ENCODE data around the gene INVS.

Gene INVS

DNA sequence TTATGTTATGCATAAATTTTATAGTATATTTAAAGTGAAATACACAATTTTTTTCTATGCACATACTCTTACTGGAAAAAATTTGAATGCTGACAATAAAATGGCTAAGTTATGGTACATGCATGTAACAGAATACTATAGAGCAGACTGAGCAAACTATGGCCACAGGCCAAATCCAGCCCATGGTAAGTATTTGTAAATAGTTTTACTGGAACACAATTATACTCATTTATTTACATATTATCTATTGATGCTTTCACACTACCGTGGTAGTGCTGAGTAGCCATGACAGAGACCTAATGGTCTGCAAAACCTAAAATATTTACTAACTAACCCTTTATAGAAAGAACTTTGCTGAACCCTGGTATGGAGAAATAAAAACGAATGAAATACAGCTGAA lies 208.0 kb downstream of the INVS start:
- no peak for DNase-seq
- no peaks in the 10 kb centered on the region for H3F3A ChIP-seq (ENCODE audit: insufficient read depth, low read length)
- no peak overlapping the region for H3K4me3 ChIP-seq (ENCODE audit: low read length)
- TF ChIP-seq, protein P1, sequence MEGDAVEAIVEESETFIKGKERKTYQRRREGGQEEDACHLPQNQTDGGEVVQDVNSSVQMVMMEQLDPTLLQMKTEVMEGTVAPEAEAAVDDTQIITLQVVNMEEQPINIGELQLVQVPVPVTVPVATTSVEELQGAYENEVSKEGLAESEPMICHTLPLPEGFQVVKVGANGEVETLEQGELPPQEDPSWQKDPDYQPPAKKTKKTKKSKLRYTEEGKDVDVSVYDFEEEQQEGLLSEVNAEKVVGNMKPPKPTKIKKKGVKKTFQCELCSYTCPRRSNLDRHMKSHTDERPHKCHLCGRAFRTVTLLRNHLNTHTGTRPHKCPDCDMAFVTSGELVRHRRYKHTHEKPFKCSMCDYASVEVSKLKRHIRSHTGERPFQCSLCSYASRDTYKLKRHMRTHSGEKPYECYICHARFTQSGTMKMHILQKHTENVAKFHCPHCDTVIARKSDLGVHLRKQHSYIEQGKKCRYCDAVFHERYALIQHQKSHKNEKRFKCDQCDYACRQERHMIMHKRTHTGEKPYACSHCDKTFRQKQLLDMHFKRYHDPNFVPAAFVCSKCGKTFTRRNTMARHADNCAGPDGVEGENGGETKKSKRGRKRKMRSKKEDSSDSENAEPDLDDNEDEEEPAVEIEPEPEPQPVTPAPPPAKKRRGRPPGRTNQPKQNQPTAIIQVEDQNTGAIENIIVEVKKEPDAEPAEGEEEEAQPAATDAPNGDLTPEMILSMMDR (IDR thresholded peaks at IDR 0.05; ENCODE audit: low read length) = no peak
- TF ChIP-seq EZH2 (optimal IDR thresholded peaks at IDR 0.05; ENCODE audit: low read depth, low read length) = no peak
- TF ChIP-seq EZH2phosphoT487 (IDR thresholded peaks at IDR 0.05; ENCODE audit: low read length) = no peak
- peaks cover 10% of the 10 kb centered on the region; the same call in 1 of the 2 replicates for H3K79me2 ChIP-seq (ENCODE audit: low read length)
- H3K27me3 ChIP-seq (replicated peaks; ENCODE audit: insufficient read depth, low read length) = no peaks in the 10 kb centered on the region
- H3K4me2 ChIP-seq (ENCODE audit: low read depth, low read length) = no peak overlapping the region
- no peak overlapping the region for H3K27ac ChIP-seq (ENCODE audit: low read length)
- peaks cover 1% of the 10 kb centered on the region; the same call in 1 of the 2 replicates for H3K36me3 ChIP-seq (replicated peaks; ENCODE audit: insufficient read depth, low read length)
- no peaks in the 10 kb centered on the region for H4K20me1 ChIP-seq (ENCODE audit: insufficient read depth, low read length)
- H3K4me1 ChIP-seq (ENCODE audit: low read length) = no peaks in the 10 kb centered on the region
- no peaks in the 10 kb centered on the region for H3K9me2 ChIP-seq (replicated peaks; ENCODE audit: insufficient read depth, low read length)
- H2AFZ ChIP-seq (ENCODE audit: low read length) = no peak overlapping the region
- H3K9me3 ChIP-seq (replicated peaks; ENCODE audit: insufficient read depth, low read length) = no peaks in the 10 kb centered on the region
- no peak overlapping the region for H3K9ac ChIP-seq (ENCODE audit: low read length)

DNA sequence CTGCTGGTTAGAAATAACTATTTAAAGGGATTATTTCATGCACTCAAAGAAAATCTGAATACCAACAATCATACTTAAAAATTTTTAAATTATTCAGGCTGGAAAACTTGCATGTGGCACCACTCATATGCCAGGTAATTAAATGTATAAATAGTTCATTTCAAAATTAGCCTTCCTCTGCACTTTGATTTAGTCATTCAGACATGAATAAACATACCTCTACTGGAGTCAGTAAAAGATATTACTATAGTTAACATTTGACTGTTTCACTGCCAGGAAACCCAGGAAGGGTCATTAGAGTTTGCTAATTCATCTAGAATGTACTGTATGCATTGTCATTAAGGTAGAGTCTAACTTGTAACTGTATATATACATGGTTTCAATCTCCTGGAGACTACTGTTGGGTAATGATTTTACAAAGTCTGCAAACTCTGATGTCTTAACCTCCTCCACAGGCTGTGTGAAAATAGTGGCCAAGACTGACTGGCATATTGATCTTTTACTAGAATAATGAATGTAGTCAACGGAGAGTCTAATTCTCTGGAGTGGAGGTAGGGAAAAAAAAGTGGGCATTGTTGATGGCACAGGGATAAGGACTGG lies 210.0 kb downstream of the INVS start:
- Histone ChIP-seq H3F3A (ENCODE audit: insufficient read depth, low read length) (no peaks in the 10 kb centered on the region), H2AFZ (ENCODE audit: low read length) (no peak overlapping the region), H3K27me3 (replicated peaks; ENCODE audit: insufficient read depth, low read length) (no peaks in the 10 kb centered on the region), H3K4me1 (ENCODE audit: low read length) (no peaks in the 10 kb centered on the region), H3K36me3 (replicated peaks; ENCODE audit: insufficient read depth, low read length) (no peaks in the 10 kb centered on the region; the same call in 1 of the 2 replicates), H4K20me1 (ENCODE audit: insufficient read depth, low read length) (no peaks in the 10 kb centered on the region), H3K27ac (ENCODE audit: low read length) (no peak overlapping the region), H3K9me3 (replicated peaks; ENCODE audit: insufficient read depth, low read length) (no peaks in the 10 kb centered on the region), H3K4me2 (ENCODE audit: low read depth, low read length) (no peak overlapping the region), H3K79me2 (ENCODE audit: low read length) (peaks cover 13% of the 10 kb centered on the region; the same call in 1 of the 2 replicates), H3K9ac (ENCODE audit: low read length) (no peak overlapping the region), H3K4me3 (ENCODE audit: low read length) (no peak overlapping the region), H3K9me2 (replicated peaks; ENCODE audit: insufficient read depth, low read length) (no peaks in the 10 kb centered on the region)
- no peak for DNase-seq
- TF ChIP-seq EZH2 (optimal IDR thresholded peaks at IDR 0.05; ENCODE audit: low read depth, low read length) = no peak

DNA sequence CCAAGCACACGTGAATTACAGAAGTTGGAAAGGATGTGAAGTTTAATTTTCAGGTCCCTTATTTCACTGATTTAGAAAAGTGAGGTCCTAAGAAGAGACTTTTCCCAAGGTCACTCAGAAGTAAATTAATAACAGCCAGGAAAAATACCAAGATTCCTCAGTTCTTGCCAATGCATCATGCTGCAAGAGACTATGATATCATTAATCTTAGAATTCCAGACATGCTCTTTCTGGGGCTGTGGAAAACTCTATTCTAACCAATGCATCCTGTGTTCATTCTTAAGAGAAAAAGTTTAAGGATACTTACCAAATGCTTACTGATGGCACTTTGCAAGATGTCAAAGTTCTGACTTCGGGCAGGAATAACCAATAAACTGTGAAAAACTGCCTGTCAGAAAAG lies 210.9 kb downstream of the INVS start:
- no peak overlapping the region for H3K4me2 ChIP-seq (ENCODE audit: low read depth, low read length)
- H3K9ac ChIP-seq (ENCODE audit: low read length) = no peak overlapping the region
- no peak overlapping the region for H3K27ac ChIP-seq (ENCODE audit: low read length)
- H3K27me3 ChIP-seq (replicated peaks; ENCODE audit: insufficient read depth, low read length) = no peaks in the 10 kb centered on the region
- no peak for DNase-seq
- no peaks in the 10 kb centered on the region for H4K20me1 ChIP-seq (ENCODE audit: insufficient read depth, low read length)
- no peak overlapping the region for H2AFZ ChIP-seq (ENCODE audit: low read length)
- H3K36me3 ChIP-seq (replicated peaks; ENCODE audit: insufficient read depth, low read length) = no peaks in the 10 kb centered on the region; the same call in 1 of the 2 replicates
- no peaks in the 10 kb centered on the region for H3K9me3 ChIP-seq (replicated peaks; ENCODE audit: insufficient read depth, low read length)
- H3K4me1 ChIP-seq (ENCODE audit: low read length) = no peaks in the 10 kb centered on the region
- H3F3A ChIP-seq (ENCODE audit: insufficient read depth, low read length) = no peaks in the 10 kb centered on the region
- H3K79me2 ChIP-seq (ENCODE audit: low read length) = peaks cover 13% of the 10 kb centered on the region; the same call in 1 of the 2 replicates
- no peak overlapping the region for H3K4me3 ChIP-seq (ENCODE audit: low read length)
- TF ChIP-seq EZH2 (optimal IDR thresholded peaks at IDR 0.05; ENCODE audit: low read depth, low read length) (no peak), EZH2phosphoT487 (IDR thresholded peaks at IDR 0.05; ENCODE audit: low read length) (no peak)
- no peaks in the 10 kb centered on the region for H3K9me2 ChIP-seq (replicated peaks; ENCODE audit: insufficient read depth, low read length)

DNA sequence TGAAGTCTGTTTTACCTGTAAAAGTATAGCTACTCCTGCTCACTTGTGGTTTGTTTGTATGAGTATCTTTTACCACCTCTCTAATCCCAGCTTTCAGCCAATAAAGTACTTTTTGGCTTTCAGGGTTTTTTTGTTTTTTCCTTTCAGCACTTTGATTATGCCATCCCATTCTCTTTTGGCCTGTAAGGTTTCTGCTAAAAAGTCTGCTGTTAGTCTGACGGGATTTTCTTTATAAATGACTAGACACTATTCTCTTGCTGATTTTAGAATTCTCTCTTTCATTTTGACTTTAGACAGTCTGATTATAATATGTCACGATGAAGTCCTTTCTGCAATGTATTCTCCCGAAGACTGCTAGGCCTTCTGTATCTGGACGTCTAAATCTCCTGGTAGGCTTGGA lies 216.5 kb downstream of the INVS start:
- no peaks in the 10 kb centered on the region for H3F3A ChIP-seq (ENCODE audit: insufficient read depth, low read length)
- no peaks in the 10 kb centered on the region for H3K9me3 ChIP-seq (replicated peaks; ENCODE audit: insufficient read depth, low read length)
- TF ChIP-seq, protein P1 (IDR thresholded peaks at IDR 0.05; ENCODE audit: low read length) = no peak
- H3K9ac ChIP-seq (ENCODE audit: low read length) = no peak overlapping the region
- H2AFZ ChIP-seq (ENCODE audit: low read length) = no peak overlapping the region
- H3K4me3 ChIP-seq (ENCODE audit: low read length) = no peak overlapping the region
- no peak overlapping the region for H3K27ac ChIP-seq (ENCODE audit: low read length)
- H3K36me3 ChIP-seq (replicated peaks; ENCODE audit: insufficient read depth, low read length) = peaks cover 5% of the 10 kb centered on the region; the same call in 1 of the 2 replicates
- H3K79me2 ChIP-seq (ENCODE audit: low read length) = peaks cover 20% of the 10 kb centered on the region
- no peaks in the 10 kb centered on the region for H3K9me2 ChIP-seq (replicated peaks; ENCODE audit: insufficient read depth, low read length)
- no peaks in the 10 kb centered on the region for H4K20me1 ChIP-seq (ENCODE audit: insufficient read depth, low read length)
- no peaks in the 10 kb centered on the region for H3K27me3 ChIP-seq (replicated peaks; ENCODE audit: insufficient read depth, low read length)
- H3K4me1 ChIP-seq (ENCODE audit: low read length) = no peaks in the 10 kb centered on the region
- no peak overlapping the region for H3K4me2 ChIP-seq (ENCODE audit: low read depth, low read length)
- DNase-seq = no peak
